ENCODE data around the gene ASB8.

The ASB8 gene

GRCh38 chr12:48110691-48111311, 46.5 kb downstream of the ASB8 start:
- Mint-ChIP-seq H3K36me3 (ENCODE audit: low read depth) (no peaks in the 10 kb centered on the region), H3K27ac (no peak overlapping the region), H3K27me3 (no peaks in the 10 kb centered on the region), H3K4me3 (no peak overlapping the region), H3K4me1 (ENCODE audit: low read depth) (peaks cover 21% of the 10 kb centered on the region), H3K9me3 (no peaks in the 10 kb centered on the region)

GRCh38 chr12:48109424-48109823, 47.9 kb downstream of the ASB8 start:
- Mint-ChIP-seq H3K9me3 (no peaks in the 10 kb centered on the region), H3K4me3 (no peak overlapping the region), H3K36me3 (ENCODE audit: low read depth) (no peaks in the 10 kb centered on the region), H3K4me1 (ENCODE audit: low read depth) (peaks cover 31% of the 10 kb centered on the region), H3K27me3 (no peaks in the 10 kb centered on the region), H3K27ac (peak overlapping the region; percentile 4)

- peak overlapping the region; percentile 94 for H3K27ac Mint-ChIP-seq
- H3K36me3 Mint-ChIP-seq (ENCODE audit: low read depth) = peaks cover under 1% of the 10 kb centered on the region
- no peaks in the 10 kb centered on the region for H3K27me3 Mint-ChIP-seq
- peak overlapping the region; percentile 95 for H3K4me3 Mint-ChIP-seq
- H3K4me1 Mint-ChIP-seq (ENCODE audit: low read depth) = peaks cover 44% of the 10 kb centered on the region
- H3K9me3 Mint-ChIP-seq = no peaks in the 10 kb centered on the region
Measured at GRCh38 chr12:48106681-48107613, 50.4 kb downstream of the ASB8 start.

GRCh38 chr12:48105867-48106680, 51.2 kb downstream of the ASB8 start, which contains the start of gene SENP1:
Gene SENP1 (minus strand): TSS chr12:48106079. CDS start chr12:48101472, 4,607 bp downstream.
- Mint-ChIP-seq H3K9me3 (no peaks in the 10 kb centered on the region), H3K36me3 (ENCODE audit: low read depth) (peaks cover 8% of the 10 kb centered on the region), H3K27me3 (no peaks in the 10 kb centered on the region), H3K27ac (peak within 1 kb of the TSS; percentile 94), H3K4me1 (ENCODE audit: low read depth) (peaks cover 50% of the 10 kb centered on the region), H3K4me3 (peak within 1 kb of the TSS; percentile 95)

DNA sequence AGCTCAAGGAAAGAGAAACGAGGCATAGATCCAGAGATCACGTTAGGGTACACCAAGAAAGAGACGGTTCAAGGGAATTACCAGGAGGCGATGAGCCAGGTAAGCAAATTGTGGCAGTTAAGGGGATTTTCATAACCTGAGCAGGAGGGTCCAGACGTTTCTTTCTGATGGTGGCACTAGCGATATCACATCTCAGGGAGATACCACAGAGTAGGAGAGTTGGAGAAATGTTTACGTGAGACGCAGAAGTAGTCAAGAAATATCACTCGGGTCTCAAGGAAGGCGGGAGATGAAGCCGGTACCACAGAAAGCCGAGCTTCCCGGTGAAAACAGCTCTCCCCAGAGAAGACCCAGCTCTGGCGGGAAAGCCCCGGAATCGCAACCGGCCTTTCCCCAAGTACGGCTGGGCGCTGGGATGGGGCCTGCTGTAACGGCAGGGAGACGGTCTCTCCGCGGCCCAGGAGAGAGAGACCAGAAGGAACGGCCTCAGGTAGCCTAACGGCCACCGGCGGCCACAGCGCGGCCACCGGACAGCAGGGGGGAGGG, 51.9 kb downstream of the ASB8 start:
- peak overlapping the region; percentile 94 for H3K27ac Mint-ChIP-seq
- peaks cover 50% of the 10 kb centered on the region for H3K4me1 Mint-ChIP-seq (ENCODE audit: low read depth)
- no peaks in the 10 kb centered on the region for H3K27me3 Mint-ChIP-seq

DNA sequence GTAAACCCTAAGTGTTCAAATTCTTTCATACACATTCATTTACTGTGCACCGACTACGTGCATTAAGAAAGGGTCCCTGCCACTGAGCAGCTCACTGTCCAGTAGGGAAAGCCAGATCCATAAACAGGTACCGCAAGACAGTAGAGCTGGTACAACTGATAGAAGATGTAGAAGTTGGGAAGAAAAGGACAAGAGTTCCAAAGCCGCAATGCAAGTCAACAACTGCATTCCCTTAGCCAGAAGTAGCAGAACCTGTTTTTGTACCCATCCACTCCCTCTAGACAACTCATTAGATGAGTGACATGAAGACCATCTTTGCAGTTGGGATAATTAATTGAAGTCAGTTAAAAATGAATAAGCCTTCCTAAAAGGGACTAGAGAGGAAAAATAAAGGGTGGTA, 52.8 kb downstream of the ASB8 start:
- H3K36me3 Mint-ChIP-seq (ENCODE audit: low read depth) = peaks cover 12% of the 10 kb centered on the region
- peaks cover 50% of the 10 kb centered on the region for H3K4me1 Mint-ChIP-seq (ENCODE audit: low read depth)
- H3K9me3 Mint-ChIP-seq = no peaks in the 10 kb centered on the region
- H3K4me3 Mint-ChIP-seq = peak overlapping the region; percentile 95
- no peaks in the 10 kb centered on the region for H3K27me3 Mint-ChIP-seq
- H3K27ac Mint-ChIP-seq = peak overlapping the region; percentile 2

More for the DNA sequence above, 51.9 kb downstream of the ASB8 start:
- H3K4me3 Mint-ChIP-seq = peak overlapping the region; percentile 95
- no peaks in the 10 kb centered on the region for H3K9me3 Mint-ChIP-seq
- peaks cover 8% of the 10 kb centered on the region for H3K36me3 Mint-ChIP-seq (ENCODE audit: low read depth)

Data from stimulated activated naive CD8-positive, alpha-beta T cell treated with anti-CD3 and anti-CD28 coated beads, Interleukin-15, Interleukin-2, amounts not matched to agents 100 ng/mL and 50 ng/mL, for 24 hours (primary cell).